Measurements from ENCODE around the gene GLIPR2. TPM values are rescaled to one million over a fixed set of nuclear protein-coding genes. Genes with fewer than 3 reads are reported as not detected.

GLIPR2 gene
- polyA plus RNA-seq, 3 donors, result 213 to 528 (median 520) TPM

DNA sequence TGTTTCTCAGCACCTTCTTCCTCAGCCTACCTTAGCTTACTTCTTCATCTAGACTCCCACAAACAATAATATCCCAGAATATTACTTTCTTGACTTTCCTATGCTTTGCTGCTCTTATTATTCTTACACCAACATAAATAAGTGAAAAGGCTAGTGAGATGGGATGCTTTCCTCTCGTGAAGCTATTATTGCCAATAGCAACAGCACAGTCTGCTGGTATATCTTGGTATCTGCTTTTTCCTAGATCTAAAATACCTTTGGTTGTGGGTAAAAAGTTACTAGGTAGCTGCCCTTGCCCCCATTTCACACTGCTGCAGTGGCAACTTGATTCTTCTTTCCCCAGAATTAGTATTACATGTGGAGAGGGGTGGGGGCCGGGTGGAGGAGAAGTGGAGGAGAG is 26.1 kb upstream of the GLIPR2 start:
- no peak overlapping the region for H3K4me3 ChIP-seq (replicated peaks in 1 of 3; ENCODE audit: low read depth in 2 of 3, low read length in 3 of 3)

DNA sequence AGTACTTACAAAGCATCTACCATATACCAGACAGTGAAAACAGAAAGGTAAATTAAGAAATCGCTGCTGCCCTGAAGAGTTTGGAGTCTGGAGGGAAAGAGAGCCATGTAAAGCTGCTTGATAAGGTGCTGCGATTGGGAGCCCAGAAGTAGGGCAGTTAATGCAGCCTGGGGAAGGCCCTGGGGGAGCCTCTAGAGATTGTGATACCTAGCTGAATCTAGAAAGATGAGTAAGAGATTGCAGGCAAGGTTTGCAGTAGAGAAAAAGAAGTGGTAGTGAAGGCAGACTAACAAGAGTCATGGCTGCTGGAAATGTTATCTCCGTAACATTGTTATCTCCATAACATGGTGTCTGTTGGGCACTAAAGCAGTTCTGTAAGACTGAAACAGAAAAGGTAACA is 24.0 kb upstream of the GLIPR2 start:
- H3K4me3 Mint-ChIP-seq, result no peak overlapping the region
- Histone ChIP-seq H3K79me2 (ENCODE audit: insufficient read depth, low read length) (no peaks in the 10 kb centered on the region), H3K4me2 (replicated peaks; ENCODE audit: extremely low read depth, low read length, poor library complexity, severe bottlenecking) (no peak overlapping the region), H2AFZ (ENCODE audit: insufficient read depth, low read depth, low read length, poor library complexity, severe bottlenecking) (no peak overlapping the region), H3K9me3 (replicated peaks in 1 of 2; ENCODE audit: control insufficient read depth in 1 of 2, insufficient read depth in 1 of 2, low read length in 2 of 2) (no peaks in the 10 kb centered on the region), H3K4me3 (replicated peaks in 1 of 3; ENCODE audit: low read depth in 2 of 3, low read length in 3 of 3) (no peak overlapping the region), H3K27me3 (ENCODE audit: control insufficient read depth in 2 of 2, insufficient read depth in 2 of 2, low read length in 2 of 2) (no peaks in the 10 kb centered on the region), H3K36me3 (replicated peaks in 1 of 2; ENCODE audit: control insufficient read depth in 1 of 2, insufficient read depth in 2 of 2, low read length in 2 of 2) (no peaks in the 10 kb centered on the region), H4K20me1 (ENCODE audit: insufficient read depth, low read length) (no peaks in the 10 kb centered on the region), H3K4me1 (ENCODE audit: control insufficient read depth in 1 of 2, insufficient read depth in 2 of 2, low read length in 2 of 2) (no peaks in the 10 kb centered on the region), H3K9ac (ENCODE audit: insufficient read depth, low read length, poor library complexity, severe bottlenecking) (no peak overlapping the region), H3K27ac (ENCODE audit: low read depth in 1 of 2, low read length in 2 of 2) (no peak overlapping the region)
- TF ChIP-seq, protein P1, sequence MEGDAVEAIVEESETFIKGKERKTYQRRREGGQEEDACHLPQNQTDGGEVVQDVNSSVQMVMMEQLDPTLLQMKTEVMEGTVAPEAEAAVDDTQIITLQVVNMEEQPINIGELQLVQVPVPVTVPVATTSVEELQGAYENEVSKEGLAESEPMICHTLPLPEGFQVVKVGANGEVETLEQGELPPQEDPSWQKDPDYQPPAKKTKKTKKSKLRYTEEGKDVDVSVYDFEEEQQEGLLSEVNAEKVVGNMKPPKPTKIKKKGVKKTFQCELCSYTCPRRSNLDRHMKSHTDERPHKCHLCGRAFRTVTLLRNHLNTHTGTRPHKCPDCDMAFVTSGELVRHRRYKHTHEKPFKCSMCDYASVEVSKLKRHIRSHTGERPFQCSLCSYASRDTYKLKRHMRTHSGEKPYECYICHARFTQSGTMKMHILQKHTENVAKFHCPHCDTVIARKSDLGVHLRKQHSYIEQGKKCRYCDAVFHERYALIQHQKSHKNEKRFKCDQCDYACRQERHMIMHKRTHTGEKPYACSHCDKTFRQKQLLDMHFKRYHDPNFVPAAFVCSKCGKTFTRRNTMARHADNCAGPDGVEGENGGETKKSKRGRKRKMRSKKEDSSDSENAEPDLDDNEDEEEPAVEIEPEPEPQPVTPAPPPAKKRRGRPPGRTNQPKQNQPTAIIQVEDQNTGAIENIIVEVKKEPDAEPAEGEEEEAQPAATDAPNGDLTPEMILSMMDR (IDR thresholded peaks at IDR 0.05), result no peak
- no peak for DNase-seq
- no peak overlapping the region for H3K27ac Mint-ChIP-seq
- peaks cover 0 to 4% (median 2%) of the 10 kb centered on the region in 3 donors for H3K27me3 Mint-ChIP-seq (ENCODE audit: low read depth in 3 of 3)
- 100% methylated on average over 3 of the region's 3 CpGs for WGBS (ENCODE audit: insufficient coverage)
- peaks cover 13% of the 10 kb centered on the region for H3K4me1 Mint-ChIP-seq
- H3K36me3 Mint-ChIP-seq, result peaks cover 17 to 25% of the 10 kb centered on the region in 2 donors
- intact Hi-C loops (cut with micrococcal nuclease), result no loop called here
- H3K9me3 Mint-ChIP-seq, result no peaks in the 10 kb centered on the region

More for the DNA sequence above, 26.1 kb upstream of the GLIPR2 start:
- Histone ChIP-seq H3K9me3 (replicated peaks in 1 of 2; ENCODE audit: control insufficient read depth in 1 of 2, insufficient read depth in 1 of 2, low read length in 2 of 2) (no peaks in the 10 kb centered on the region), H3K9ac (ENCODE audit: insufficient read depth, low read length, poor library complexity, severe bottlenecking) (no peak overlapping the region), H4K20me1 (ENCODE audit: insufficient read depth, low read length) (no peaks in the 10 kb centered on the region), H2AFZ (ENCODE audit: insufficient read depth, low read depth, low read length, poor library complexity, severe bottlenecking) (no peak overlapping the region), H3K4me2 (replicated peaks; ENCODE audit: extremely low read depth, low read length, poor library complexity, severe bottlenecking) (no peak overlapping the region), H3K4me1 (ENCODE audit: control insufficient read depth in 1 of 2, insufficient read depth in 2 of 2, low read length in 2 of 2) (no peaks in the 10 kb centered on the region), H3K27me3 (ENCODE audit: control insufficient read depth in 2 of 2, insufficient read depth in 2 of 2, low read length in 2 of 2) (no peaks in the 10 kb centered on the region), H3K36me3 (replicated peaks in 1 of 2; ENCODE audit: control insufficient read depth in 1 of 2, insufficient read depth in 2 of 2, low read length in 2 of 2) (no peaks in the 10 kb centered on the region), H3K27ac (ENCODE audit: low read depth in 1 of 2, low read length in 2 of 2) (no peak overlapping the region), H3K79me2 (ENCODE audit: insufficient read depth, low read length) (no peaks in the 10 kb centered on the region)
- Mint-ChIP-seq H3K27ac (no peak overlapping the region), H3K9me3 (no peaks in the 10 kb centered on the region), H3K4me3 (no peak overlapping the region), H3K4me1 (peaks cover 5% of the 10 kb centered on the region), H3K36me3 (peaks cover 14 to 22% of the 10 kb centered on the region in 2 donors), H3K27me3 (ENCODE audit: low read depth in 3 of 3) (peaks cover 0 to 4% (median 2%) of the 10 kb centered on the region in 3 donors)
- TF ChIP-seq, protein P1 (IDR thresholded peaks at IDR 0.05), result no peak
- DNase-seq, result no peak
- WGBS (ENCODE audit: insufficient coverage), result no CpG with 5 or more reads among the region's 2 CpGs
- intact Hi-C loops (cut with micrococcal nuclease), result no loop called here
